GM18907 (cell line): ENCODE data around the gene KYAT1.

ENCODE experiments used
- ATAC-seq: cut with Tn5 transposase; IDR thresholded peaks from one replicate; pipeline ENCODE4 v1.9.1; 2021; ENCODE audit warnings: mild to moderate bottlenecking, moderate library complexity; ENCODE audit not compliant: unreplicated experiment

KYAT1 gene

GRCh38 chr9:128909859-128910258 lies 28.1 kb upstream of the KYAT1 start:
- ATAC-seq = no peak

DNA sequence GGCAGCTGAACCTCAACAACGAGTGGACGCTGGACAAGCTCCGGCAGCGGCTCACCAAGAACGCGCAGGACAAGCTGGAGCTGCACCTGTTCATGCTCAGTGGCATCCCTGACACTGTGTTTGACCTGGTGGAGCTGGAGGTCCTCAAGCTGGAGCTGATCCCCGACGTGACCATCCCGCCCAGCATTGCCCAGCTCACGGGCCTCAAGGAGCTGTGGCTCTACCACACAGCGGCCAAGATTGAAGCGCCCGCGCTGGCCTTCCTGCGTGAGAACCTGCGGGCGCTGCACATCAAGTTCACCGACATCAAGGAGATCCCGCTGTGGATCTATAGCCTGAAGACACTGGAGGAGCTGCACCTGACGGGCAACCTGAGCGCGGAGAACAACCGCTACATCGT lies 26.6 kb upstream of the KYAT1 start:
- ATAC-seq = no peak

GRCh38 chr9:128906741-128907140 lies 25.0 kb upstream of the KYAT1 start:
- ATAC-seq = no peak

- no peak for ATAC-seq
These were observed 24.2 kb upstream of the KYAT1 start for GRCh38 chr9:128905964-128906363.

- ATAC-seq = no peak
These were observed 22.3 kb upstream of the KYAT1 start for GRCh38 chr9:128903871-128904620.

- ATAC-seq = no peak
These were observed 21.3 kb upstream of the KYAT1 start for GRCh38 chr9:128903079-128903461.

GRCh38 chr9:128902351-128903078 lies 20.8 kb upstream of the KYAT1 start:
- peak; percentile 74 for ATAC-seq

DNA sequence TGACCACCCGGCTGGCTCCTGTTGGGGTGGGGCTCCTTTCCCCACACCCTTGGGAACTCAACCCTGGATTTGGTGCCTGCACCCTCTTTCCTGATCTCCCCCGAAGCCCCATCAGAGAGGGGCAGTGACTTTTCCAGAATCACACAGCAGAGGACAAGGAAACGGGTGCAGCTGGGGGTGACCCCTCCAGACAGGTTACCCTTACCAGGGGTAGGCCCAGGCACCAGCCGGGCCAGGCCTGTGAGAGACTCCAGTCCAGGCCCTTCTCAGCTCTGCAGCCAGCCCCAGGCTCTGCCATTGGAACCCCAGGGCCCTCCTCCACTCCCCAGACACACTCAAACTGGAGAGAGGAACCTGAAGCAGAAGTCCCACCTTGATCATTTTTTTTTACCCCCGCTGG lies 20.1 kb upstream of the KYAT1 start:
- ATAC-seq = peak; percentile 15

- no peak for ATAC-seq
These were observed 19.6 kb upstream of the KYAT1 start for GRCh38 chr9:128901379-128901778.

DNA sequence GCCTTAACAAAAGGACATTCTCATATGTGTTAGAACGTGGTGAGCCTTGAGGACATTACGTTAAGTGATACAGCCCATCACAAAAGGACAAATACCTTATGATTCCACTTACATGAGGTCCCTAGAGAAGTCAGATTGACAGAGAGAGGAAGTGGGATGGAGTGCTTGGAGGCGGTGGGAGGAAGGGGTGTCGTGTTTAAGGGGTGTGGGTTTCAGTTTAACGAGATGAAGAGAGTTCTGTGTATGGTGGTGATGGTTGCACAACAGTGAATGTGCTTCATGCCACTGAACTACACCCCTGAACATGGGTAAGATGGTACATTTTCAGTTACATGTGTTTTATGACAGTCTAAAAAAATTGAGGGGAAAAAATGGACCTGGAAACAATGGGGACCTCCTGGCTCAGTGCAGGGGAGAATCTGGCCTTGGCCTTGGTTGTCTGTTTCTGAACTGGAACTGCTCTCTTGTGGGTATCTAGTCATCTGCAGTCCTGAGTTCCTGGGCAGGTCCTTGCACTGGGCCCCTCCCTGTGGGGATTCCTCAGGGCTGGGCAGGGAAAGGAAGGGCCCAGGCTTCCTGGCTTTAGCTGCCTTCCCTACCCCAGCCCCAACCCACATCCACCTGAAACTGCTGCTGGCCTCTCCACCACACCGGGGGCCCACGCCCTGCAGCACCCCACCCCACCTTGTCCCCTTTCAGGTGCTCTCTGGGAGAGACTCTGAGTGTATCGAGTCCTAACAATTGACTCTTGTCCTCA lies 18.0 kb upstream of the KYAT1 start:
- ATAC-seq = no peak

DNA sequence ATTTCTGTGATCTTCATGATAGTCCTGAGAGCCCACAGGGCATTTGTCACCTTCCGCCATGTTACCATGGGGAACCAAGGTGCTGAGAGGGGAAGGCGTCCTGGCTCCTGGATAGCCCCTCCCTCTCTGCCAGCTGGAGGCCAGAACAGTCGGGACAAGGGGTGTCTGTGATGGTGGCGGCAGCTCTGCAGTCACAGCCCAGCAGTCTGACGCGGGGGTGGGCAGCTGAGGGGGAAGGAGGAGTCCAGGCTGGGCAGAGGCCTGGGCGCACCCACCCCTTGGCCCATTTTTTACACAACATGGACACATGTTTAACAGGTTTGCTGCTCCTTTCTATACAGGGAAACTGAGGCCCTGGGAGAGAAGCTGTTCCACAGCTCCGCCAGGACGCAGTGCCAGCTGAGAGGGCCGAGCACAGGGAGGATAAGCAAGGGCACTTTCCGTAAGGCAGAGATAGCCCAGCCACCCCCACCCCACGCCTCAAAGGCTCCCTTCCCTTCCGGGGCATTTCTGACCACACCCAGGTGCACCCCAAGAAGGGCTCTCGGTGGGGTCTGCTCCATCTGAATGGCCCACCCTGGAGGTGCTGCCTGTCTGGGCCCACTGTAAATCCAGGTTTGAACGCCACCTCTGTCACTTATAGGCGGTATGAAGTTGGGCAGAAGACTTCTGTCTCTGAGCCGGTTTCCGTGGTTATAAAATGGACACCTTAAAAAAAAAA lies 17.3 kb upstream of the KYAT1 start:
- no peak for ATAC-seq

- ATAC-seq = no peak
These were observed 16.6 kb upstream of the KYAT1 start for GRCh38 chr9:128898382-128898781.

GRCh38 chr9:128895556-128895955 lies 13.8 kb upstream of the KYAT1 start:
- no peak for ATAC-seq

DNA sequence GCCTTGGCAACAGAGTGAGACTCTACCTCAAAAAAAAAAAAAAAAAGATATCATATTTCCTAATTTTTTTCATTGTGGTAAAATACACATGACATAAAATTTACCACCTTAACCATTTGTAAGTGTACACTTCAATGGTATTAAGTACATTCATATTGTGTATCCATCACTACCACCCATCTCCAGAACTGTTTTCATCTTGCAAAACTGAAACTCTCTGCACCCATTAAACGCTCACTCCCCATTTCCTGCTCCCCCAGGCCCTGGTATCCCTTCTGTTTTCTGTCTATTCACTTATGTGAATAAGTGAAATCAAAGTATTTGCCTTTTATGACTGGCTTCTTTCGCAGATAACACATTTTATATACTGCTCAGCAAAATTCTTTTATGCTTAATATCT lies 13.0 kb upstream of the KYAT1 start:
- no peak for ATAC-seq

GRCh38 chr9:128893354-128893753 lies 11.6 kb upstream of the KYAT1 start:
- no peak for ATAC-seq

DNA sequence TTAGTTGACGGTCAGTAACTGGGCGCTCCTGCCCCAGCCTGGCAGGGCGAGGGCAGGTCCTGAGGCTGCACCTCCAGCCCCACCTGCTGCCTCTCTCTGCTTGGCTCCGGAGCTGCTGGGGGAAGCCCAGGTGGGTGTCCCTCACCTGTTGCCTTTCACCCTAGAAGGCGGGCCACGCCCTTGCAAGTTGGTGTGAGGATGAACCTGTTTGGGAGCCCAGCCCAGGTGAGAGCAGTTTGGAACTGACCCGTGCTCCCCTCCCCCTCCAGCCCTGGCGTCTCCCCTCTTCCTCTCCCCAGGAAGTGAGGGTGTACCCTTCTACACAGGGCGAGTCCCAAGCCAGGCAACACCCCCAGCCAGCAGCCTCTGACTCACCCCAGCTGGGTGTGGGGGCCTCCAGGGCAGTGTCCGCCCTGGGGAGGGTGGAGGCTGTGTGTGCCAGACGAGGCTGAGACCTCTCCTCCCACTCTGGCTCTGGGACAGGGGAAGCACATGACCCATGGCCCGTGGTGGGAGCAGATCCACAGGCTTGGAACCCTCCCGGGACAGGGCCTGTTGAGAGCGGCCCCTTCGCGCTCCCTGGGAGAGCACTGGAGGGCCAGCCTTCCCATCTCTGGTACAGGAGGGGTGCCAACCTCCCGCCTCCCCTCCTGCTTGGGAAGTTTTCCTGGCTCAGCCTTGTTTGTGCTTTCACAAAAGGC lies 10.6 kb upstream of the KYAT1 start:
- no peak for ATAC-seq

DNA sequence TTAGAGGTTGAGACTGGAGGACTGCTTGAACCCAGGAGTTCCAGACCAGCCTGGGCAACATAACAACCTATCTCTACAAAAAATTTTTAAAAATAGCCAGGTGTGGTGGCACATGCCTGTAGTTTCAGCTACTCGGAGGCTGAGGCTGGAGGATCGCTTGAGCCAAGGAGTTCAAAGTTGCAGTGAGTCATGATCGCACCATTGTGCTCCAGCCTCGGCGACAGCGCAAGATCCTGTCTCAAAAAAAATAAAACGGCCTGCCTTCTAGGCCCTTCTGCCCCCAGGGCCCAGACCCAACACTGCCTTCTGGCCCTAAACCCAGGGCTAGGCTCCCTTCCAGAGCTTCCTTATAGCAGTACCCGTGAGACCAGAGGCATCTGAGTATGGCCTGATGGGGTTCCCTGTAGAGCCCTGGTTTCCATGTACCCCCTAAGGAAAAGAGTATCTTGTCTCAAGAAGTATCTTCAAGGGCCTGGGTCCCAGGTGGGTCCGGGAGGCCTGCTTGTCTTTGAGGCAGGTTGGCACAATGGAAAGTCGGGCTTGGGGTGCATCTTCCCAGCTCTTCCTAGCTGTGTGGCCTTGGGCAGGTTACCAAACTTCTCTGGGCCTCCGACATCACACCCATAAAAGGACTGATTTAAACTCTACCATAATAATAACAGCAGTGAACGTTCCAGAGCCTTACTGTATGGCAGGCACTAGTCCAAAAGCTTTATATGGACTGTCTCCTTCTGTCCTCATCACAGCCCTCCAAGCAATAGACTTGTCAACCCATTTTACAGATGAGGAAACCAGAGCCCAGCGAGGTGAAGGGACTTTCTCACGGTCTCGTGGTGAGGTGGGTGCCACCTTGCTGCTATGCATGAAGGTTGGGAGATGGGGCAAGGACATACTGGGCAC lies 9.8 kb upstream of the KYAT1 start:
- ATAC-seq = no peak

GRCh38 chr9:128887914-128888350 lies 6.2 kb upstream of the KYAT1 start:
- no peak for ATAC-seq

DNA sequence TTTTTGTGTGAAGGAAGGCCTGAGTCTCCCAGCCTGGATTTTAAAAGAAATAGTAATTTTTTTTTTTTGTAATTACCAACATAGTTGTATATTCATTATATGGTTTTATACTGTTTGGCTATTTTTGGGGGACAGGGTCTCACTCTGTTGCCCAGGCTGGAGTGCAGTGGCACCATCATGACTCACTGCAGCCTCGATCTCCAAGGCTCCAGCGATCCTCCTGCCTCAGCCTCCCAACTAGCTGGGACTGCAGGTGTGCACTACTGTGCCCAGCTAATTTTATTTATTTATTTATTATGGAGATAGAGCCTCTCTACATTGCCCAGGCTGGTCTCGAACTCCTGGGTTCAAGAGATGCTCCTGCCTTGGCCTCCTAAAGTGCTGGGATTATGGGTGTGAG lies 5.3 kb upstream of the KYAT1 start:
- ATAC-seq = no peak
